NCI-H748 treated with DMSO at 0.1 percent for 48 hours (cell line): Measurements from ENCODE around the gene SPECC1.
"Not testable (repeated sequence)": the region's sequence is repeated elsewhere in the genome, so short reads cannot be mapped to it uniquely, and the experiment has no call there.

ENCODE experiments used
- DNase-seq: peaks from one replicate; lab custom pipeline; 2025; lab: John Stamatoyannopoulos, UW

Gene SPECC1

GRCh38 chr17:20207262-20207985 is 198.3 kb downstream of the SPECC1 start:
- no peak for DNase-seq

- DNase-seq = no peak
Observed at GRCh38 chr17:20208717-20209116, 199.6 kb downstream of the SPECC1 start.

GRCh38 chr17:20210180-20210579 is 201.0 kb downstream of the SPECC1 start:
- DNase-seq = no peak

GRCh38 chr17:20210614-20211013 is 201.5 kb downstream of the SPECC1 start:
- DNase-seq = no peak

GRCh38 chr17:20211246-20211645 is 202.1 kb downstream of the SPECC1 start:
- no peak for DNase-seq

GRCh38 chr17:20213449-20213848 is 204.3 kb downstream of the SPECC1 start:
- DNase-seq = no peak

- DNase-seq = no peak
Observed at GRCh38 chr17:20214794-20215193, 205.6 kb downstream of the SPECC1 start.

- DNase-seq = no peak
Observed at GRCh38 chr17:20216154-20216815, 207.1 kb downstream of the SPECC1 start.

GRCh38 chr17:20216853-20217252 is 207.7 kb downstream of the SPECC1 start:
- no peak for DNase-seq

- DNase-seq = no peak
Observed at GRCh38 chr17:20217677-20218076, 208.5 kb downstream of the SPECC1 start.

GRCh38 chr17:20218272-20218671 is 209.1 kb downstream of the SPECC1 start:
- no peak for DNase-seq

- DNase-seq = no peak
Observed at GRCh38 chr17:20223808-20224328, 214.7 kb downstream of the SPECC1 start.

- no peak for DNase-seq
Observed at GRCh38 chr17:20224379-20224778, 215.2 kb downstream of the SPECC1 start.

- DNase-seq = peak; percentile 4
Observed at GRCh38 chr17:20225162-20226115, 216.3 kb downstream of the SPECC1 start.

GRCh38 chr17:20226814-20227482 is 217.8 kb downstream of the SPECC1 start:
- peak; percentile 80 for DNase-seq

GRCh38 chr17:20227720-20228370 is 218.7 kb downstream of the SPECC1 start:
- not testable (repeated sequence) for DNase-seq

- no peak for DNase-seq
Observed at GRCh38 chr17:20228410-20228809, 219.3 kb downstream of the SPECC1 start.

GRCh38 chr17:20228860-20229259 is 219.7 kb downstream of the SPECC1 start:
- DNase-seq = no peak

GRCh38 chr17:20230924-20231323 is 221.8 kb downstream of the SPECC1 start:
- no peak for DNase-seq

- DNase-seq = no peak
Observed at GRCh38 chr17:20232611-20233010, 223.5 kb downstream of the SPECC1 start.

GRCh38 chr17:20234276-20234675 is 225.1 kb downstream of the SPECC1 start:
- DNase-seq = no peak
